Sigmoid colon (tissue), 4 donors: Measurements from ENCODE around the gene CEP170B.

Source experiments
- CTCF ChIP-seq, 4 experiments: fragments of 450-650 bp in 3 of 4; fragments of 200-600 bp in 1 of 4; IDR thresholded peaks; one replicate each; pipeline ENCODE4 v1.5.1; 2016 to 2019; ENCODE audit warnings: antibody characterized with exemption in 4 of 4, mild to moderate bottlenecking in 3 of 4, moderate library complexity in 2 of 4
- POLR2A ChIP-seq, 2 donors: fragments of 450-650 bp; IDR thresholded peaks; one replicate each; pipeline ENCODE4 v1.6.1; 2016; ENCODE audit warnings: antibody characterized with exemption in 2 of 2, mild to moderate bottlenecking in 2 of 2, moderate library complexity in 2 of 2
- POLR2AphosphoS5 ChIP-seq, 4 donors: sonication (generic); formaldehyde crosslinking; IDR thresholded peaks; one replicate each; pipeline ENCODE4 v1.6.1; 2017; ENCODE audit warnings: antibody characterized with exemption in 4 of 4

DNA sequence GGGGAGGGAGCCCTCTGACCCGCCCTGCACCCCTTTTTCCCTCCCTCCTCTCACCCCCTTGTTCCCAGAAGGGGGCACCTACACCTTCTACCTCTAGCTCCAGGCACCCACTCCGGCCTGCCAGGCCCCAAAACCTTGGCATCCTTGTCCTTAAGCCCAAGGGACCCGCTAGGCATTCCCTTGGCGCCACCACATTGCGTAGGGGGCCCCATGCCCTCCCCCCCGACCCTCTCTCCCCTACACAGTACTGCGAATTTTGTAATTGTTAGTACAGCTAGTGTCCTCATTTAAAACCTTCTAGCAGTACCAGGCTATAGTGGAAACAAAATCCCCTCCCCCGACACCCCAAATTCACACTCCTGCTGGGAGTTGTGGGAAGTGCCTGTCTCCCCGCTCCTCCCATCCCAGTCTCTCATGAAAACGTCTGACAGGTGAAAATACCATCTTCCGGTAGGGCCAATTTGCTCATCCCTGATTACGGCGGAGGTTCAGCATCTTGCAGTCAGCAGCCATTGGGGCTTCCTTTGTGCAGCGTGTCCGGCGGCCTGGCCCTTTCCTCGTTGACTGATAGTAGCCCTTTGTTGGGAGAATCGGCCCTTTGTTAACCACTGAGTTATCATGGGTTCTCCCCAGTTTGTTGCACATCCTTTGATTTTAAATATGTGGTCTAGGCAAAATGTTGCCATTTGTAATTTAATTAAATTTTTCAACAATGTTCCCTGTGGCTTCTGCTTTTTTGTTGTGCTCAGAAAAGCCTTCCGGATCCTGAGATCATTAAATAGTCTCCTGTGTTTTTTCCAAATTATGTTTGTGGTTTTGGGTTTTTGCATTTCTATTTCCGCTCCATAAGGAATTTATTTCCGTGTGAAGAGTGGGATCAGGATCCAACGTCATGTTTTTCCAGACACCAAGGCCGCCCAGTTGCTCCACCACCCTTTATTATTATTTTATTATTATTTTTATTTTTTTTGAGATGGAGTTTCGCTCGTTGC is 7.9 kb upstream of the CEP170B start:
- no peak for TF ChIP-seq CTCF (IDR thresholded peaks at IDR 0.05)
- no peak for TF ChIP-seq POLR2A (IDR thresholded peaks at IDR 0.05)
- no peak for TF ChIP-seq POLR2AphosphoS5 (IDR thresholded peaks at IDR 0.05)
